ENCODE measurements around the gene SLC6A2. TPM values are rescaled to one million over a fixed set of nuclear protein-coding genes. Genes with fewer than 3 reads are reported as not detected.

The SLC6A2 gene
- total RNA-seq, 1 donor from 2014 or later: not detected

DNA sequence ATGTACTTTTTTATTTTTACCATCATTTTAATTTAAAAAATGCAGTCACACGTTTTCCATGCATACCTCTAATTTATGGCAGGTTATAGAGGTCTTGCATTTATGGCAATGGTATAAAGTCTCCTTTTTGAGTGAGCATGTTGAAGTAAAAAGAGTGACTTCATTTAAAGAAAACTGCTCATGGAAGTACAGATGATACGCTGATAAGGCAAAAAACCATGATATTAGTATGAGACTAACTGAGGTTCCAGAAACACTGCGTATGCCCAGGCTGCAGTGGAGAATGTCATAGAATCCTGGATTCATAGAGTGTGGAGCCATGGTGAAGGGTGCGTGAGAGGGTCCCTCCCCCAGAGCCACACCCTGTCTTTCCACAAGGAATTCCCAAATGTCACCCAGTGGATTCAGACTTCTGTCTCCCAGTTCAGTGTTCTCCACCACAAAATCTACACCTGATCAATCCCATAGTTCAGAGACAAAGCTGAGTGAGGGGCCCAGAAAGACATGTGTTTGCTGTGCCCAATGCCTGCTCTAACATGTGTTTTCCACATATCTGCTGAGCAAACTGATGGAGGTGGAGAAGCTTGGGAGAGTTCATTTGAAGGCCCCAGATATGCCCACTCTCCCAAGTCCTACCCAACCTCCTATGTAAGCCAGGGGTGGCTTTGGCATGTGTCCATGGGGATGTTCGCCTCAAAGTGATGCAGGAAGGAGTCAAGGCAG is 69.4 kb downstream of the SLC6A2 start:
- H3K36me3 ChIP-seq: no peaks in the 10 kb centered on the region
- DNase-seq (ENCODE audit: low spot score): no peak
- H2AFZ ChIP-seq (replicated peaks): no peak overlapping the region
- H3K27ac ChIP-seq: no peak overlapping the region
- no peak overlapping the region for H3K4me3 Mint-ChIP-seq
- H4K20me1 ChIP-seq (ENCODE audit: low read depth): no peaks in the 10 kb centered on the region
- H3K79me2 ChIP-seq (ENCODE audit: low read depth): no peaks in the 10 kb centered on the region
- peaks cover 11% of the 10 kb centered on the region for H3K27me3 Mint-ChIP-seq (ENCODE audit: insufficient read depth, low read depth)
- no peaks in the 10 kb centered on the region for H3K4me1 Mint-ChIP-seq
- no peak overlapping the region for H3K9ac ChIP-seq
- H3K27me3 ChIP-seq: peaks cover 6% of the 10 kb centered on the region
- no peaks in the 10 kb centered on the region for H3F3A ChIP-seq (ENCODE audit: low read depth)
- H3K4me2 ChIP-seq: no peak overlapping the region
- TF ChIP-seq EZH2phosphoT487 (IDR thresholded peaks at IDR 0.05) (no peak), EZH2 (IDR thresholded peaks at IDR 0.05) (no peak)
- TF ChIP-seq, protein P1, sequence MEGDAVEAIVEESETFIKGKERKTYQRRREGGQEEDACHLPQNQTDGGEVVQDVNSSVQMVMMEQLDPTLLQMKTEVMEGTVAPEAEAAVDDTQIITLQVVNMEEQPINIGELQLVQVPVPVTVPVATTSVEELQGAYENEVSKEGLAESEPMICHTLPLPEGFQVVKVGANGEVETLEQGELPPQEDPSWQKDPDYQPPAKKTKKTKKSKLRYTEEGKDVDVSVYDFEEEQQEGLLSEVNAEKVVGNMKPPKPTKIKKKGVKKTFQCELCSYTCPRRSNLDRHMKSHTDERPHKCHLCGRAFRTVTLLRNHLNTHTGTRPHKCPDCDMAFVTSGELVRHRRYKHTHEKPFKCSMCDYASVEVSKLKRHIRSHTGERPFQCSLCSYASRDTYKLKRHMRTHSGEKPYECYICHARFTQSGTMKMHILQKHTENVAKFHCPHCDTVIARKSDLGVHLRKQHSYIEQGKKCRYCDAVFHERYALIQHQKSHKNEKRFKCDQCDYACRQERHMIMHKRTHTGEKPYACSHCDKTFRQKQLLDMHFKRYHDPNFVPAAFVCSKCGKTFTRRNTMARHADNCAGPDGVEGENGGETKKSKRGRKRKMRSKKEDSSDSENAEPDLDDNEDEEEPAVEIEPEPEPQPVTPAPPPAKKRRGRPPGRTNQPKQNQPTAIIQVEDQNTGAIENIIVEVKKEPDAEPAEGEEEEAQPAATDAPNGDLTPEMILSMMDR (IDR thresholded peaks at IDR 0.05): no peak
- H3K4me1 ChIP-seq: no peaks in the 10 kb centered on the region
- H3K9me3 Mint-ChIP-seq: no peaks in the 10 kb centered on the region
- no peak overlapping the region for H3K27ac Mint-ChIP-seq
- H3K9me3 ChIP-seq (ENCODE audit: low read depth): no peaks in the 10 kb centered on the region
- H3K4me3 ChIP-seq: no peak overlapping the region
- no peaks in the 10 kb centered on the region for H3K36me3 Mint-ChIP-seq

DNA sequence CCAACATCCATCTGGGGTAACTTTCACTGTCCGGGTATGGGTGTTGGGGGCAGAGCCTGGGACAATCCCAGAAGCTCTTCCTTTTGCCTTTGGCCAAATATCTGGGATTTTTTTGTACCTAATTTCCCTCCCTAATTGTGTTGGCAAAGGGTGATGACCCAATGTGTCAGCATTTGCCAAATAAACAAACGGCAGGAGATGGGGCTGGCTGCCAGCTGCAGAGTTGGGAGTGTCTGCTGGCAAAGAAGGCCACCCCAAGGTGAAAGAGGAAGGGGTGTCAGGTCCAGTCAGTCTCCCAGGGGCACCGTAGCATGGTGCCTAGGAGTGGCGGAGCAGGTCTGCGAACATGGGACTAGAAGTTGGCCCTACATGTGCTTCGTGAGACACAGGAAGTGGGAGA is 73.0 kb downstream of the SLC6A2 start:
- DNase-seq (ENCODE audit: low spot score): no peak
- no peak overlapping the region for H3K27ac ChIP-seq
- no peak overlapping the region for H3K4me3 Mint-ChIP-seq
- no peaks in the 10 kb centered on the region for H3K27me3 ChIP-seq
- H3K27ac Mint-ChIP-seq: no peak overlapping the region
- peaks cover 7% of the 10 kb centered on the region for H3K27me3 Mint-ChIP-seq (ENCODE audit: insufficient read depth, low read depth)
- no peak overlapping the region for H2AFZ ChIP-seq (replicated peaks)
- H3K36me3 ChIP-seq: no peaks in the 10 kb centered on the region
- H3F3A ChIP-seq (ENCODE audit: low read depth): no peaks in the 10 kb centered on the region
- H3K4me3 ChIP-seq: no peak overlapping the region
- H3K79me2 ChIP-seq (ENCODE audit: low read depth): no peaks in the 10 kb centered on the region
- H3K36me3 Mint-ChIP-seq: no peaks in the 10 kb centered on the region
- H3K4me2 ChIP-seq: no peak overlapping the region
- H3K9me3 Mint-ChIP-seq: no peaks in the 10 kb centered on the region
- H4K20me1 ChIP-seq (ENCODE audit: low read depth): no peaks in the 10 kb centered on the region
- H3K4me1 Mint-ChIP-seq: no peaks in the 10 kb centered on the region
- no peak overlapping the region for H3K9ac ChIP-seq
- H3K9me3 ChIP-seq (ENCODE audit: low read depth): no peaks in the 10 kb centered on the region
- no peak for TF ChIP-seq EZH2 (IDR thresholded peaks at IDR 0.05)
- TF ChIP-seq, protein P1 (IDR thresholded peaks at IDR 0.05): no peak
- no peak for TF ChIP-seq EZH2phosphoT487 (IDR thresholded peaks at IDR 0.05)
- H3K4me1 ChIP-seq: no peaks in the 10 kb centered on the region

DNA sequence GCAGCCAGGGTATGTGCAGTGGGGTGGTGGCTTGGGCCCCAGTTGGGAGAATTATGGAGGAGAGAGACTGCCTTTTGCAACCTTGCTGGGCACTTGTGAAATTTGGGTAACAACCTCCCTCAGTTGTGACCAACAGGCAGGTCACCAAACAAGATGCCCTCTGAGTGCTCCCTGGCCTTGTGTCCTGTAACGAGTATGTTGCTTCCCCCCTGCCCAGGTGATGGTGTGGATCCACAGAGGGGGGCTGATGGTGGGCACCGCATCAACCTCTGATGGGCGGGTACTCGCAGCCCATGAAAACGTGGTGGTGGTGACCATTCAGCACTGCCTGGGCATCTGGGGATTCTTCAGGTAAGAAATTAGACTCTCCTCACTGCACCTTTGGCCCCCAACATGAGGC is 74.3 kb downstream of the SLC6A2 start:
- Histone ChIP-seq H3K36me3 (no peaks in the 10 kb centered on the region), H3K4me1 (no peaks in the 10 kb centered on the region), H3K27me3 (no peaks in the 10 kb centered on the region), H3K4me3 (no peak overlapping the region), H4K20me1 (ENCODE audit: low read depth) (no peaks in the 10 kb centered on the region), H3K79me2 (ENCODE audit: low read depth) (no peaks in the 10 kb centered on the region), H3F3A (ENCODE audit: low read depth) (no peaks in the 10 kb centered on the region), H3K4me2 (no peak overlapping the region), H3K9ac (no peak overlapping the region), H3K27ac (no peak overlapping the region), H3K9me3 (ENCODE audit: low read depth) (no peaks in the 10 kb centered on the region), H2AFZ (replicated peaks) (no peak overlapping the region)
- Mint-ChIP-seq H3K4me3 (no peak overlapping the region), H3K27ac (no peak overlapping the region), H3K36me3 (no peaks in the 10 kb centered on the region), H3K4me1 (no peaks in the 10 kb centered on the region), H3K27me3 (ENCODE audit: insufficient read depth, low read depth) (peaks cover 7% of the 10 kb centered on the region), H3K9me3 (no peaks in the 10 kb centered on the region)
- TF ChIP-seq, protein P1 (IDR thresholded peaks at IDR 0.05): no peak
- TF ChIP-seq EZH2 (IDR thresholded peaks at IDR 0.05) (no peak), EZH2phosphoT487 (IDR thresholded peaks at IDR 0.05) (no peak)
- no peak for DNase-seq (ENCODE audit: low spot score)

Measured in neural progenitor cell (in vitro differentiated cells).